ENCODE measurements around the gene TM9SF2. TPM values are rescaled to one million over a fixed set of nuclear protein-coding genes. Genes with fewer than 3 reads are reported as not detected.

Gene TM9SF2
- total RNA-seq, 1 experiment from 2014 or later = 52.2 TPM

DNA sequence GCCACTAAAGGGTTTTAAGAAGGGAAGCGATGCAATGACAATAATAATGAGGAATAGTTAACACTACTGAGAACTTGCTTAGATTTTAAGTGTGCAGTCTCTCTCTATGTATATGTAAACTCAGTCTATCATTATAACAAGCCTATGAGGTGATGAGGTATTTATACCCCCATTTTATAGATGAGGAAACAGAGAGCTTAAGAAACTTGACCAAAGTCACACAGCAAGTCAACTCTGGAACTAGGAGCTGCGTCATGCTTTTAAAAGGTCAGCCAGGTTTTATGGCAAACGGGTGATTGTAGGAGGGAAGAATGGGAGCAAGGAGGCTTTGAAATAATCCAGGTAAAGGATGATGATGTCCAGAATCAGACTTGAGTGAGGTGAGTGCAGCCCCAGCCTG, 103.4 kb downstream of the TM9SF2 start:
- H3K27me3 Mint-ChIP-seq (ENCODE audit: unreplicated experiment) = no peaks in the 10 kb centered on the region
- H3K27ac Mint-ChIP-seq (ENCODE audit: unreplicated experiment) = no peak overlapping the region
- peaks cover 15% of the 10 kb centered on the region for H3K36me3 Mint-ChIP-seq (ENCODE audit: insufficient read depth, unreplicated experiment)
- no peaks in the 10 kb centered on the region for H3K4me1 Mint-ChIP-seq (ENCODE audit: low read depth, unreplicated experiment)
- CTCF ChIA-PET = no interaction called here
- no peak overlapping the region for H3K4me3 Mint-ChIP-seq (ENCODE audit: low read depth, unreplicated experiment)
- H3K9me3 Mint-ChIP-seq (ENCODE audit: low read depth, unreplicated experiment) = no peaks in the 10 kb centered on the region
- intact Hi-C loops (cut with micrococcal nuclease; ENCODE audit: unreplicated experiment) = no loop called here
- no peak for DNase-seq
- TF ChIP-seq, protein P1, sequence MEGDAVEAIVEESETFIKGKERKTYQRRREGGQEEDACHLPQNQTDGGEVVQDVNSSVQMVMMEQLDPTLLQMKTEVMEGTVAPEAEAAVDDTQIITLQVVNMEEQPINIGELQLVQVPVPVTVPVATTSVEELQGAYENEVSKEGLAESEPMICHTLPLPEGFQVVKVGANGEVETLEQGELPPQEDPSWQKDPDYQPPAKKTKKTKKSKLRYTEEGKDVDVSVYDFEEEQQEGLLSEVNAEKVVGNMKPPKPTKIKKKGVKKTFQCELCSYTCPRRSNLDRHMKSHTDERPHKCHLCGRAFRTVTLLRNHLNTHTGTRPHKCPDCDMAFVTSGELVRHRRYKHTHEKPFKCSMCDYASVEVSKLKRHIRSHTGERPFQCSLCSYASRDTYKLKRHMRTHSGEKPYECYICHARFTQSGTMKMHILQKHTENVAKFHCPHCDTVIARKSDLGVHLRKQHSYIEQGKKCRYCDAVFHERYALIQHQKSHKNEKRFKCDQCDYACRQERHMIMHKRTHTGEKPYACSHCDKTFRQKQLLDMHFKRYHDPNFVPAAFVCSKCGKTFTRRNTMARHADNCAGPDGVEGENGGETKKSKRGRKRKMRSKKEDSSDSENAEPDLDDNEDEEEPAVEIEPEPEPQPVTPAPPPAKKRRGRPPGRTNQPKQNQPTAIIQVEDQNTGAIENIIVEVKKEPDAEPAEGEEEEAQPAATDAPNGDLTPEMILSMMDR (IDR thresholded peaks at IDR 0.05; ENCODE audit: unreplicated experiment) = no peak
- BruUV-seq (replicated peaks) = no TSS peak

GRCh38 chr13:99605420-99606323, 104.4 kb downstream of the TM9SF2 start:
- TF ChIP-seq, protein P1 (IDR thresholded peaks at IDR 0.05; ENCODE audit: unreplicated experiment) = no peak
- Mint-ChIP-seq H3K27ac (ENCODE audit: unreplicated experiment) (no peak overlapping the region), H3K27me3 (ENCODE audit: unreplicated experiment) (no peaks in the 10 kb centered on the region), H3K4me1 (ENCODE audit: low read depth, unreplicated experiment) (no peaks in the 10 kb centered on the region), H3K9me3 (ENCODE audit: low read depth, unreplicated experiment) (no peaks in the 10 kb centered on the region), H3K36me3 (ENCODE audit: insufficient read depth, unreplicated experiment) (peaks cover 15% of the 10 kb centered on the region), H3K4me3 (ENCODE audit: low read depth, unreplicated experiment) (peak overlapping the region; percentile 70)
- BruUV-seq (replicated peaks) = no TSS peak
- DNase-seq = peak; percentile 28
- CTCF ChIA-PET = no interaction called here
- intact Hi-C loops (cut with micrococcal nuclease; ENCODE audit: unreplicated experiment) = no loop called here

GRCh38 chr13:99606324-99607066, 105.2 kb downstream of the TM9SF2 start, which contains the start of gene CLYBL:
CLYBL (plus strand) TSS chr13:99606690.
- Mint-ChIP-seq H3K27me3 (ENCODE audit: unreplicated experiment) (no peaks in the 10 kb centered on the region), H3K4me3 (ENCODE audit: low read depth, unreplicated experiment) (peak within 1 kb of the TSS; percentile 70), H3K27ac (ENCODE audit: unreplicated experiment) (no peak within 1 kb of the TSS), H3K9me3 (ENCODE audit: low read depth, unreplicated experiment) (no peaks in the 10 kb centered on the region), H3K36me3 (ENCODE audit: insufficient read depth, unreplicated experiment) (peaks cover 15% of the 10 kb centered on the region), H3K4me1 (ENCODE audit: low read depth, unreplicated experiment) (no peaks in the 10 kb centered on the region)
- peak; percentile 71 for DNase-seq
- intact Hi-C loops (cut with micrococcal nuclease; ENCODE audit: unreplicated experiment) = no loop called here
- TF ChIP-seq, protein P1 (IDR thresholded peaks at IDR 0.05; ENCODE audit: unreplicated experiment) = no peak
- CTCF ChIA-PET = no interaction called here
- no TSS peak for BruUV-seq (replicated peaks)

DNA sequence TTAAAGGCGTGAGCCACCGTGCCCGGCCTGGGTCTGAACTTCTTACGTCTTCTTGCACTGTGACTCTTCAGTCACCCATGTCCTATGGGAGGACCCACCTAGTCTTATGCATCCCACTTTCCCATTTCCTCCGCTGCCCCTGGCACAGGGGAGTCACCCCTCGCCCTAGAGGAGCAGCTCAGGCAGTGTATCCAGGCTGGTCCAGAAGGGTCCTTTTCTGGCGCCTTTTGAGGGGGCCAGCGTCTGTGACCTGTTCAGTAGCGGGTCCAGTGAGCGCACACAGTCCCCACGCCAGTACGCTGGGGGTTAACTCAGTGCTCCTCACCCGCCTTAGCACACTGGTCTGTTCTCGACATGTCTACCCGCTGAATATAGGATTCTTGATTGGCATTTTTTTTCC, 107.1 kb downstream of the TM9SF2 start:
- Mint-ChIP-seq H3K4me3 (ENCODE audit: low read depth, unreplicated experiment) (no peak overlapping the region), H3K4me1 (ENCODE audit: low read depth, unreplicated experiment) (no peaks in the 10 kb centered on the region), H3K9me3 (ENCODE audit: low read depth, unreplicated experiment) (no peaks in the 10 kb centered on the region), H3K36me3 (ENCODE audit: insufficient read depth, unreplicated experiment) (peaks cover 15% of the 10 kb centered on the region), H3K27me3 (ENCODE audit: unreplicated experiment) (no peaks in the 10 kb centered on the region), H3K27ac (ENCODE audit: unreplicated experiment) (no peak overlapping the region)
- TF ChIP-seq, protein P1 (IDR thresholded peaks at IDR 0.05; ENCODE audit: unreplicated experiment) = no peak
- no TSS peak for BruUV-seq (replicated peaks)
- no peak for DNase-seq
- intact Hi-C loops (cut with micrococcal nuclease; ENCODE audit: unreplicated experiment) = no loop called here
- CTCF ChIA-PET = no interaction called here
